GM21515 (cell line): Measurements from ENCODE around the gene MAD1L1.
"Not testable (repeated sequence)": the region's sequence is repeated elsewhere in the genome, so short reads cannot be mapped to it uniquely, and the experiment has no call there.

ENCODE experiments used
- ATAC-seq: cut with Tn5 transposase; IDR thresholded peaks from one replicate; pipeline ENCODE4 v1.9.1; 2021; ENCODE audit not compliant: unreplicated experiment

Gene MAD1L1

DNA sequence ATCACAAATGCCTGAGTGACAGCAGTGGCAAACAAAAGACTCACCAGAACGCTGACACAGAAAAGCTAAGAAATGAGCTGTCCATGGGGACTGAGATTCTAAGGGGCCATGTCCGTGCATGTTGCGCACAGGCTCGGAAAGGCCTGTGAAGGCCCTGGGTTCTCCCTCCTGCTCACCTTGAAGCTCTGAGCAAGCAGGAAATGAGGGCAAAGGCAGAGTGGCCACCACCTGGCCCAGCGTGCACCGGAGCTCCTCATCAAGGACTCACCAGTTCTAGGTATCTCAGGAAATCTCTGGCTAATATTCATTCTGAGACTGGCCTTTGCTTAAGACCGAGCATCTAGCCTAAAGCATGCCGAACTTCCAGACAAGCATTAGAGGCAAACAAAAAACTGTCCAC is 52.7 kb downstream of the MAD1L1 start:
- ATAC-seq, result no peak

DNA sequence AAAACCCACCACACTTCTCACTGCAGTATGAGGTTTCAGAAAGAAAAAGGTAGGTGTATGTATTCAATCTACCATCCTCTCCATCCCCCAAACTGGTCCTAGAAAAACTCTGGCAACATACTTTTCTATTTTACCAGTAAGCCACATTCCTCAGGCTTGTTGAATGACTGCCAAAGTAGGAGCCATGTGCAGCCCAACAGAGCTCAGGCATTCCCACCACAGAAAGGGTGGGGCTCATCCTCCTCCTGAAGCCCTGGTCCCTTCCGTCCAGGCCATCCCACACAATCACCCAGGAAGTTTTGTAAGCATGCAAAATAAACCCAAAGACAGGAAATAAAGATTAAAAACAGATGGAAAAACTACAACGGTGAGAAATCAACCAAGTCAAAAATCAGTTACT is 57.2 kb downstream of the MAD1L1 start:
- no peak for ATAC-seq

DNA sequence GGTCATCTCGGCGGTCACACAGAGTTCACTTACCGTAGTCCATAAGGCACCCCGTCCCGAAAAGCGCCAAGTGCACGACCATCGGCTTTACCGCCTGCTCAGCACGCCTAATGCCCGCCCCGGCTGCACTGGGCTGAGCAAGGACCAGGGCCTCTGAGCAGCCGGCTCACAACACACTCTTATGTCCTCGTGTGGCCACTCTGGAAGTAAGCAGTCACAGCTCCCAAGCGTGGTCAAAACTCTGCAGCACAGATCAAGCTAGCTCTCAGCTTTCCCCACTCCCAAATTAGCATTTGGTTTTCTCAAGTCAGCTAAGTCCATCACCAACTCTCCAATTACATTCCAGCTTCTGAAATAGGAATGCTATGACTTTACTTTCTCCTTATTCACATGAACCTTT is 57.7 kb downstream of the MAD1L1 start:
- no peak for ATAC-seq

DNA sequence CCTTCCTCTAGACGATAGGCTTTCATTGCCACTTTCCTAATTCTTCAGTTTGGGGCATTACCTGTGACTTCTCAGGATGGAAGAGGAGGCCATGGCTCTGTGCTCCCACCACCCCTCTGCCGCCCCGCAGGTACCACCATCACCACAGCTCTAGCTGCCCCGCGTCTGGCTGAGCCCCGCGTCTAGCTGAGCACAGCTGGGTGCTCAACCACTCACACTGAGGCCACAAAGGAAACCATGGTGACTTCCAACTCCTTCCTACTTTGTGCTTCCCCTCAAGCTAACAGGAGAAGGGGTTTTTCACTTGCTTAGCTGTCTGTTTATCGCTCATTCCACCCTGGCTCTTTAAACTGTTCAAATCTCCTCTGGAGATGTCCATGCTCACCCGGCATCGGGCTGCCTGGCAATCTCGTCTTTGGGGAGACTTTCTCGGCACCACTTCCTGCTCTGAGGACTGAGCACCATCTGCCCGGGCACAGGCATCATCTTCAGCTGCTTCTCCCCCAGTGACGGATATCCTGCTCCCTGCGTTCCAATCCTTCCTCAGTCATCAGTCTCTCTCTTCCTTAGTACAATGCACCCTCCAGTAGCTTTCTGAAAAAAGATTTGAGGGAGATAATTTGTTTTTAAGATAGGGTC is 59.4 kb downstream of the MAD1L1 start:
- no peak for ATAC-seq

DNA sequence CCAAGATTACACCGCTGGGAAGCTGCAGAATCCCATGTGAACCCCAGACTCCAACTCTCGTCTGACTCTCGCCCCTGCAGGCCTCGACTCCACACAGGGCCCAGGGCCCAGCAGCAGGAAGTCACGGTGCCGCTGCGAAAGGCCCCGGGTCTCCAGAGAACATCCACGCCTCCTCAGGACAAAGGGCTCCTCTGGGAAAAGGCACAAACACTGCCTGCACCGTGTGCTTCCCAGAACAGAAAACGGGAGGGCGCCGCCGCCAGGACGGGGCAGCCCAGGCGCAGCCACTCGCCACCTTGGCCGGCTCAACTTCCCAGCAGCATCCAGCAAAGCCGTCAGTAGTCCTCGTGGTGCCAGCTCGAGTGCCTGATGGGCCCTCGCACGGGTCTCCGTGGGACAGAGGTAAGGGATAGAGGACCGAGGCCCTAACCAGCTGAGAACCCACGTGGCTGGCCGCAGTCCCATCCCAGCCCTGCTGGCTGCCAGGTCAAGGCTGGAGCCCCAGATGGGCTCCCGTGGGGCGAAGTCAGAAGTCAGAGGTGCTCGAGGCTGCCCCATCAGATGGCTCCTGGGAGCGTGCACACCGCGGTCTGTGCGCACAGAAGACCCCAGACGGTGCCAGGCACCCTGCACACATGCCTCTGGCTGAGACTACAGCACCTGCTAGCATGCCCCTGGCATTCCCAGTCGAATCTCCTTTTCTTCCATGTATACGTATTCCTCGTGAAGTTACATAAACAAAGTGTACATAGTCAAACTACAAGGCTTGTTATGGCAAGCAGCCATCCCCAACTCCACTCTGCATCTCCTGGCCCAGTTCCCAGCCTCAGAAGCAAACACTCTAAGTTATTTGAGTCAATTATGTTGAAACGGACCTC is 60.2 kb downstream of the MAD1L1 start:
- ATAC-seq, result no peak

DNA sequence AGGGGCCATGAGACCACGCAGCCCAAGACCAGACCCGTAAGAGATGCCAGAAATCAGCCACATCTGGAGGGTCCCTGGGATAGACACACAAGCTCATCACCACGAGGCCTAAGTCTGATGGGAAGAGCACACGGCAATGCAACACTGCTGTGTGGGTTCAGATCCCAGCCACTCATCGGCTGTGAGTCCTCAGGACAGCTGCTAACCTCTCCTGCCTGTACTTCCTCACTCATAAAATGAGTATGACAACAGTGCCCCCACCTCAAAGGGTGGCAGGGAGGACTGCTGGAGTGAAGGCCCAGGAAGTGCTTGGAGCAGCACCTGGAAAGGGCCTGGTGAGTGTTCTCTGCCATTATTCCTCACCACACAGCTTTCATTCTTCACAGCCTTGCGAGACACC is 60.9 kb downstream of the MAD1L1 start:
- no peak for ATAC-seq

DNA sequence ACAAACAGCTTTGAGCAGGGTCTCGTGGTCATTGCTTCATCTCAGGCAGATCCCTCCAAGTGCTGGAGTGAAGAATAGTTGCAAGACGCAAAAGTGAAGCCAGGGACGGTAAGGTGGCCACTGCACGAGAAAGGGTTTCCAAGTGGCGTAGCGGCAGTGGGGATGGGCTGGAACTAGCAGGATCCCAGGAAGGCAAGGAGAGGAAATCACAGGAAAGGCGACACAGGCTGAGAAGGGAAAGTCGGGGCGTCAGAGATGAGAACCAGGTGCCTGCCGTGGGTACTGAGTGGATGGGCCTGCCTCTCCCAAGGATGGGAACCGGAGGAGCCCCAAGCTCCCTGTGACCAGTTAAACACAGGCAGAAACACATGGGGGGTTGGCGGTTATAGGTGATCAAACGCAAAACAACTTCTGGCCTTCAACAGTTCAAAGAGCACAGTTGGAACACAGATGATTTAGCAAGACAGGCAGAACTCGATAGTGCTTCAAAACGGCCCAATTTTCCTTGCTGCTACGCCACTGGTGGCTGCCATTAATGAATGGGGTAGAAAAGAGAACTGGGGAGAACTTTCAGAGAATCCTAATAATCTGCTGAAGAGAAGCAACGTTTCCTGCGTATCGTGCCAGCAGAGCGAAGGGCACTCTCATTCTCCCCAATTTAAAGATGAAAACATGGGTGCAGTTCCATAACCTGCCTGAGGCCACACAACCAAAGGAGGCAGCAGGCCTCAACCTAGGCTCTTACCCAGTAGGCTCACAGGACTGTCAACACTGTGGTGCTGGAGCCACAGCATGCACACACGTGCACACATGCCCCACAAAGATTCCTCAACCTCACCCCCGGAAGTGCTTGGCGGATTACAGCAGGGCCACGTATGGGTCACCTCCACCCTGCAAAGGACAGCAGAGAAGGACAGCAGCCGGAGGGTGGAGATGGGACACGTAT is 61.9 kb downstream of the MAD1L1 start:
- no peak for ATAC-seq

DNA sequence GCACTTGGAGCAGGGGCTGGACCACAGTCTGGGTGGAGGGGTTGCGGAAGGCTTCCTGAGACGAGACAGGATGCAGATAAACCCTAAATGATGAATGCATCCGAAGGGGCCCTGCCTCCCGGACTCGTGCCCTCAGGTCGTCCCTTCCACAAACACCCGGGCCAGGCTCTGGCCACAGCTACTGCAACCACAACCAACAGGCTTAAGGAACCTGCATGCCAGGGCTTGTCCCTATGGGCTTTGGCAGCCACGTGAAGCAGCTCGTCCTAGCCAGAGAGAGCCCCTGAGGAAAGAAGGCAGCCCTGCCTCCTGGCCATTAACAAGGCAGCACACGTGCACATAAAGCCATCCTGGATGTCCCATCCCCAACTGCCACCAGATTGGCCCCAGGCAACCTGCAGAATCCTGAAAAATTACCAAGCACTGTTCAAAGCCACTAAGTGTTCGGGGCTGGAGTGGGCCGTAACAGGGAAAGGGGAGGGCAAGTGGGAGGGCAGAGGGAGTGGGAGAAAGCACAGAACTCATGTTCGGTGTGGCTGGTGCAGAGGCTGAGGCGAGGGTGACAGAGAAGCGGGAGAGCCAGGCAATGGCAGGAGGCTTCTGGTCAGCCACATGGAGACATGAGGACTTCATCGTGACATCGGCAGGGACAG is 62.7 kb downstream of the MAD1L1 start:
- no peak for ATAC-seq

DNA sequence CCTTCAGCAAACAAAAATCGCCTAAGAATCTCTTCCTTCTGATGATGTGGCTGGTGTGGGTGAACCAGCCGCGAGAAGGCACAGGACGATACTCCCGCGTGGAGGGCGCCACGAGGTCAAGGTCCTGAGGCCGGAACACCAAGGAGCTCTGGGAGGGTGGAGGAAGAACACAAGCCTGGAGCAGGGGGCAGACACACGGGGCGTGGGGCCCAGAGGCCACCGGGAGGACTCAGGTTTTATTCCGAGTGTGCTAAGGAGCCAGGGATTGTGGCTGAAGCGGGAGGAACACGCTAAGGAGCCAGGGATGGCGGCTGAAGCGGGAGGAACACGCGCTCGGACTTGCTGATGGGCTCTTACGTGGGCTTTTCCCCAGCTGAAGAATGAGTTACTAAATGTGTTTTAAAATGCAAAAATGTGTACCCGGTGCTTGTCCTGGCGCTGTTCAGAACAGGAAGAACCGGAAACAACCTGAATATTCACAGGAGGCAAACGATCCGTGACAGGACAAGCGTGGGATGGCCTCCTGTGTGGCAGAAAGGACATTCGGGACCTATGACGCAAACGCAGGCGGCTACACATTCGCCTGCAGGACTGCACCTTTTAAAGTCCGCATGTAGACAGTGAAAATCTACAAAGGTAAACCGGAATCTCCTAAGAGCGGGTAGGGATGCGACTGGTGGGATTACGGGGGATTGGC is 64.0 kb downstream of the MAD1L1 start:
- no peak for ATAC-seq

DNA sequence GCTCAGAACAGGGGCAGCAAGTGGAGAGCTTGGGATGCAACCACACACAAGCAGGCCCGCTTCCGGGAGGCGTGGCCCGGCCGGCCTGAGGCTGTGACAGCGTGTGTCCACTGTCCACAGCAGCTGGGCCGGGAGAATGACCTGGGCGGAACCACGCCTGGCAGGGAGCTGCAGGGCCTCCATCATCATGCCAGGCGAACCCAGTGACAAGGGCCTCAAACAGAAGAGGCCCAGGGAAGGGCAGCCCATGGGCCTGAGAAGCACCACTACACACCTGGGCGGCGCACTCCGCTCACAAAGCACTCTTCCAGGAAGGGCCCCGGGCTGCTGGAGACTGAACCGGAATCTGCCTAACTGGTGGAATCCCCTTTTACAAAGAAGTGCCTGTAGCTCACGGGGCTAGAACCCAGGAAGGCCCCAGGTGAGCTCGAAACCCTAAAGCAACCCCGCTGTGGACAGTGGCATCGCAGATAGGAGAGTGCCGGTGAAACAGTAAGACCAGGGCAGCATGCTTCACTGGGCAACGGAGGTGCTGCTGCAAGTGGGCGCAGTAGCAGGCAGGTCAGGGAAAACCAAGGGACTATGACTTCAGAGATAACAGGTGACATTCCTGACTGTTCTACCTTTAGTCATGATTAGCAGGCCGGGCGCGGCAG is 66.0 kb downstream of the MAD1L1 start:
- ATAC-seq, result no peak

DNA sequence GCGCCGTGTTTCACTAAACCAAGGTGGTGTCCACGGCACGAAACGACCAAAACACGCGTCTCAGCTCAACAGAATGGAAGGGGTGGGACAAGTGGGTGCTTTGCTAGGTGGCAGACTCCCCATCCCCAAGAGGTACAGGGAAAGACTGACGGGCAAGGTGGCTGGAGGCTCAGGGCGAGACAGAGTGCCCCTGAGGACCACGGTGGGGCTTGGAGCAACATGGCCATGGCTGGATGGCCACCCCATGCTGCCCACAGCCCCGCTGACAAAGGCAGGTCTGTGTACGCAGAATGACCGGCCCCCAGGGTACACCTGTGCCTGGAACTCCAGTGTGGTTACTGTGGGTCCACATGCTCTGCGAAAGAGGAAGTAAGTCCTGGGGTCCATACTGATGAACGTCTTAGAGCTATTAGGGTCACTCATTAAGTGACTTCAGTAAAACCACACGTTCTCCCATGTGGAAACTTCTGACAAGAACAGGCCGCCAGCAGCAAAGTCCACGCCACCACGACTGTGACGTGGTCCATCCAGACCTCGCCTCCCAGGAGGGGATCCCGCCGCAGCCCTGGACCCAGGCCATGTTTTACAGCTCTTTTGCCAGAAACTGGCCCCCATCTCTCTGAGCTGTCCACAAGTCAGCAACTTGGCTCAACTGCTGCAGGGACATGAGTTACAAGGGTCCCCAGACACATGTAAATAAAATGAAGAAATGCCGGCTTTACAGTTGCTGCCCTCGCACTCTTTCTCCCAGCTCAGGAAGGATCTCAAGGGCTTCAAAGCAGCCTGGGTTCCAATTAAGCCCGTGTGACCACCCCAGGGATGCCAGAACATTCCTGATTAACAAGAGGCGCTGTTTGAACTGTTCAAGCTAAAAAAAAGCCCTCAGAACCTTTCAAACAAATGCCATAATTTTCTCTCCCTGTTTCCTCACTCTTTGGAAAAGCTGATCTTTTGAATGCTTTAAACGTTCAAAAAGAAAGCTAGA is 66.8 kb downstream of the MAD1L1 start:
- peak; percentile 88 for ATAC-seq

DNA sequence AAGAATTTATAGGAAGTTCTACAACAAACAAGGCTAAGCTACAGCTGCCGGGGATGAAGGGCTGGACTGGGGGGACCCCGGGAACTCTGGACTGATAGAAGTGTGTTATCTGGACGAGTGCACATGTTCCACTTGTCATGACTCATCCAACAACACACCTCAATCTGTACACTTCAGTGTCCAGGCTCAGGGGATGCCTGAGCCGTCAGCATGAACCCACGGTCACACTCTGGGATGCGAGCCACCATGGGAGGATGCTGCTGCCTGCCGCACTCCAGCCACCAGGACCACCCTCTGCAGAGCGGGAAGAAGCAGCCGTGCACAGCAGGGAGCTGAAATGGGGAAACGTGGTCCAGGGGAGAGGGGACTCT is 67.5 kb downstream of the MAD1L1 start:
- ATAC-seq, result no peak

DNA sequence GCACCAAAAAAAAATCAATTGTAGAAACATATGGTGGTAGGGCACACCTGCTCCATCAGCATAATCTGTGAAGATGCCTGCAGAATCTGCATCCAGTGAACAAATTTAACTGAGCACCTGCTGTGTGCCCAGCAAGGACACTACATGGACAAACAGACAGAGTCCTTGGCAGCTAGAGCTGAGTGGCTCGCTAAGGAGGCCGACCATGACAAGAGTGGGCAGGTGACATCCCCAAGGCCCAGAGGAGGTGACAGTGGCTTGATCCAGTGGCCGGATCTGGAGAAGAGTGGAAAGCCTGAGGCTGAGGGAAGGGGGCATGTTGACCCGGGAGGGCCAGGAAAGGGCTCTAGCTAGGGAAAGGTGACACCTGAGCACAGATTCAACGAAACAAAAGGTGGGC is 68.1 kb downstream of the MAD1L1 start:
- ATAC-seq, result no peak

DNA sequence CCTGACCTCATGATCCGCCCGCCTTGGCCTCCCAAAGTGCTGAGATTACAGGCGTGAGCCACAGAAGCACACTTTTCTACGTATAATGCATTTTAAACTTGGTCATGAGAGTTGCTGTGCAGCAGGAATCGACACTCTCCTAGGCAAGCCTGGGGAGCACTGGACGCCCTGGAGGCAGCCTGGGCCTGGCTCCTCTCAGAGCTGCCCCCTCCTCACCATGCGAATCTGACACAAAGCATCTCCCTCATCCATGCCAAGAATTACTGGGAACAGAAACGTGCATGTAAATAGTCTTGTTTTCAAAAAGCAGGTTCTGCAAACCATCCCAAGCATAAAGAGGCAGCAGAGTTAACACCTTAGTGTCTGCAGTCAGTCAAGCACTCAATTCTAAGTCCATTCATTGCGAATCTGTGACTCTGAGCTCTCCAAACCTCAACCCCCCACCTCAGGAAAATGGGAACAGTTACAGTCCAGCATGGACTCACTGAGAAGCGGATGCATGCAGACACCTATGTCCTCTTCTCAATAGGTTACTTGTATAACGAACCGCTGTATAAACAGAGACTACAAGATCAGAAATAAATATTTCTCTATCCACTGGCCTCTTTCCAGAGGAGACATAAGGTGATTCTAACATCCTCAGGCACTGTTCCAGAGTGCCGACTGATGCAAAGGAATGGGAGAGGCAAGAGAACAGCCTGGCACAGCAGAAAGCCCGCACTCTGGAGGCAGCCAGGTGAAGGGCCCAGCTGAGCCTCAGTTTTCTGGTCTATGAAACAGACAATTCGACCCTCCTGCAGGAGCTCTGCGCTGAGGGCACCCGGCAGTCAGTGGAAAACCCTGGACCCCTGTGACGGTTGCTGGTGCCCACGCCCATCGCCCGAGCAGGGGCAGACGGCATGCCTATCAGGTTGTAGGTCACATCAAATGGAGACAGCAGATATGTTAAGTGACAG is 68.9 kb downstream of the MAD1L1 start:
- ATAC-seq, result no peak

DNA sequence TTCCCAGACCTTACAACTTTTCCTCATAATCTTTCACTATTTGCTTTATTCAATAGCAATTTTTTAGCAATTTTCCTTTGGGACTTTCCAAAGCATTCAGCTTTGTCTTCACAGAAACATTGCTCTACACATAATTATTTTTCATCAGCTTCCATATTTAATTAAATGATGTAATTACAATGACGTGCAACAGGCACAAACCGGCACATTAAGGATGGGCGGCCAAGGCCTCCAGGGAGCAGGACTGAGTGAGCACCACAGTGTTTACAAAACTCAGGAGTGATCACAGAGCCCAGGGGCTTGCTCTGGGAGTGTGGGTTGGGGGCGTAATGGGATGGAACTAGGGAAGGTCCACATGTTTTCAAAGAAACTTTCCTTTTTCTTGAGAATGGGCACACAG is 69.8 kb downstream of the MAD1L1 start:
- ATAC-seq, result no peak

DNA sequence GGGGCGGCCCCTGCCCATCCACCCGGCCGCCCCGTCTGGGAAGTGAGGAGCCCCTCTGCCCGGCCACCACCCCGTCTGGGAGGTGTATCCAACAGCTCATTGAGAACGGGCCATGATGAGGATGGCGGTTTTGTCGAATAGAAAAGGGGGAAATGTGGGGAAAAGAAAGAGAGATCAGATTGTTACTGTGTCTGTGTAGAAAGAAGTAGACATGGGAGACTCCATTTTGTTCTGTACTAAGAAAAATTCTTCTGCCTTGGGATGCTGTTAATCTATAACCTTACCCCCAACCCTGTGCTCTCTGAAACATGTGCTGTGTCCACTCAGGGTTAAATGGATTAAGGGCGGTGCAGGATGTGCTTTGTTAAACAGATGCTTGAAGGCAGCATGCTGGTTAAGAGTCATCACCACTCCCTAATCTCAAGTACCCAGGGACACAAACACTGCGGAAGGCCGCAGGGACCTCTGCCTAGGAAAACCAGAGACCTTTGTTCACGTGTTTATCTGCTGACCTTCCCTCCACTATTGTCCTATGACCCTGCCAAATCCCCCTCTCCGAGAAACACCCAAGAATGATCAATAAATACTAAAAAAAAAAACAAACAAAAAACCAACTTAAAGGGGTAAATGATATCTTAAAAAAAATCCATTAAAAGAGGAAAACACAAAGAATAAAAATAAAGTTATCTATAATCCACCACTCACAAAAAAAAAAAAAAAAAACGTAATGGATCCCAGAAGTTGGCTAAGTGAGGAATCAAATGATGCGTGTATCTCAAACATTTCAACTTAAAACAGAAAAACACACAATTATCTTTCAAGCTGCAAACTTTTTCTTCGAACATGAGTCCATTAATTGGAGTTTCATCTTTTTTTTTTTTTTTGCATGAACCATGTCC is 70.5 kb downstream of the MAD1L1 start:
- not testable (repeated sequence) for ATAC-seq

DNA sequence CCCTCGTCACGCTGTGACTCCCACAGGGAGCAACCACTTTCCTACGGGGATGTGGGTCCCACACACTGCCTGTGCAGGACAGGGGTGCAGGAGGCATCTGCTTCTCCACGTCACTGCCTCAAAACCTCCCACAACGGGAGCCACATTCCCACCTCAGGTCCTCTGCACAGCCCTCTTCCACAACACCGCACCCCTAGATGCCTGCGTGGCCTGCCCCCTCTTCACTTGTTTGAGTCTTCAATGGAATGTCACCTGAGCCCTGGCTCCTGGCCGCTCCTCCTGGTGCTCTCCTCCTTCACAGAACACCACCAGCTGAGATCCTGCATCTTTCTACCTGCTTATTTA is 73.6 kb downstream of the MAD1L1 start:
- ATAC-seq, result no peak
